Kidney (tissue), 14 donors: ENCODE results near the gene PRLR. TPM values are rescaled to one million over a fixed set of nuclear protein-coding genes. Genes with fewer than 3 reads are reported as not detected.
"Not testable (repeated sequence)": the region's sequence is repeated elsewhere in the genome, so short reads cannot be mapped to it uniquely, and the experiment has no call there.

Experiments used
- DNase-seq, 5 donors: peaks; one replicate each; pipeline ENCODE4 v3.0.0-alpha.2; 2013 to 2020
- FAIRE-seq: peaks from 2 replicates; lab custom pipeline; 2012; peaks lifted over from hg19 to GRCh38; lab: Jason Lieb, UNC
- H3K27ac ChIP-seq, 2 donors: one replicate each; pipeline ENCODE4 v1.7.0; 2013; ENCODE audit warnings: low read depth in 2 of 2, low read length in 2 of 2, inconsistent platforms in 1 of 2
- H3K27me3 ChIP-seq: one replicate; pipeline ENCODE4 v1.7.1; 2013; ENCODE audit warnings: low read length, inconsistent platforms; ENCODE audit not compliant: control insufficient read depth, insufficient read depth
- H3K36me3 ChIP-seq, 3 donors: one replicate each; pipeline versions ENCODE4 v1.7.0 to v1.7.1; 2013; ENCODE audit warnings: low read length in 3 of 3, control low read depth in 1 of 3, inconsistent platforms in 1 of 3; ENCODE audit not compliant: insufficient read depth in 3 of 3, control insufficient read depth in 2 of 3
- H3K4me1 ChIP-seq, 3 donors: one replicate each; pipeline versions ENCODE4 v1.7.0 to v1.7.1; 2013; ENCODE audit warnings: low read length in 3 of 3, inconsistent platforms in 1 of 3, low read depth in 1 of 3; ENCODE audit not compliant: control insufficient read depth in 2 of 3, insufficient read depth in 2 of 3
- H3K4me3 ChIP-seq, 3 donors: one replicate each; pipeline versions ENCODE4 v1.7.0 to v1.8.1; 2013; ENCODE audit warnings: low read length in 3 of 3, control low read depth in 1 of 3, inconsistent platforms in 1 of 3
- H3K9ac ChIP-seq, 3 donors: one replicate each; pipeline versions ENCODE4 v1.7.0 to v1.7.1; 2013; ENCODE audit warnings: low read length in 3 of 3, control low read depth in 1 of 3, inconsistent platforms in 1 of 3
- H3K9me3 ChIP-seq, 3 donors: one replicate each; pipeline versions ENCODE4 v1.7.0 to v1.7.1; 2013; ENCODE audit warnings: low read length in 3 of 3, control low read depth in 1 of 3, inconsistent platforms in 1 of 3; ENCODE audit not compliant: control insufficient read depth in 2 of 3, insufficient read depth in 1 of 3
- intact Hi-C: fragments of 100-400 bp; cut with DNase I; formaldehyde crosslinking; loops from one replicate; pipeline ENCODE4 v1.11.1; 2022
- polyA plus RNA-seq: library from polyadenylated mRNA; stranded (reverse); fragments of 350-450 nt; fragmentation: Illumina TruSeq; extraction: RNeasy Lipid Tissue Mini Kit (QIAGEN cat#74804); gene quantifications from one replicate; pipeline ENCODE4 v1.2.3, GENCODE V29; 2014; ENCODE audit warnings: low read depth, low replicate concordance; ENCODE audit not compliant: insufficient read depth
- total RNA-seq: library from RNA; stranded (reverse); fragmentation: NEBNext Ultra II Directional; extraction: Animal tissue kit (Norgen Biotek cat#: 25700); gene quantifications from one replicate; pipeline ENCODE4 v1.2.1, GENCODE V29; 2021
- TF ChIP-seq, protein P1 (sequence below): IDR thresholded peaks from 3 replicates; pipeline ENCODE4 v1.5.1; 2012; ENCODE audit warnings: mild to moderate bottlenecking, moderate library complexity, borderline replicate concordance; ENCODE audit not compliant: insufficient read depth; ENCODE audit errors: extremely low read depth
- donor health status: control.
- donor health status: control.
- donor health status: control.
- donor health status: control.
- donor health status: control.
- donor health status: DM: yes; HTN: yes; CAD: no.
- donor health status: Normal renal cell carcinoma (clear cell type).

PRLR gene
- total and polyA plus RNA-seq, 2 donors from 2014 or later, result 6.3 to 9.3 TPM

DNA sequence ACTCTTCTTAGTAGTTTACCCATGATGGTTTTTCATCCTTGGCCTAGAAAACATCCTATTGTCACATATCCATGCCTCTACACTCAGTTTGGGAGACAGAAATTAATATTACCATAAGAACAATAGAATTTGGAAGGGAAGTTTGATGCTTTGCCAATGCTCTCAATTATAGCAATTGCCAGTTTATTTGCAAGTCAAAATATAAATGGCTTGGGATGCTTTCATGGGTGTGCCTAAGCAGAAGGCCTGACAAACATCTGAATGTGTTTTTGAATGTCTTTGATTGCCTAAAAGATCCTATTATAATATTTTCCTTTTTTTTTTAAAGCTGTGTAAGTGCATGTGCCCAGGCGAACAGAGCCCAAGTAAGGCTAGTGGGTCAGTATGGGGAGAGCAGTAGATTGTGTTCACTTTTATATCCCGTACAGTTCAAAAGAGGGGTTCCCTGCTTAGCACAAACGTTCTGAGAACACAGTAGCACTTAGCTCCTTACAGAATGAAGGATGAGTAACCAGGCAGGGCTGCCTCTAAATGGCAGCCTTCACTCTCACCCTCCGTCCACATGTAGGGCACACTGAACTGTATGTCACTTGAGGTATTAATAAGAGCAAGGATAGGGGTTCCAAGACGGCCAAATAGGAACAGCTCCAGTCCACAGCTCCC, 126.5 kb downstream of the PRLR start:
- FAIRE-seq, result no peak

DNA sequence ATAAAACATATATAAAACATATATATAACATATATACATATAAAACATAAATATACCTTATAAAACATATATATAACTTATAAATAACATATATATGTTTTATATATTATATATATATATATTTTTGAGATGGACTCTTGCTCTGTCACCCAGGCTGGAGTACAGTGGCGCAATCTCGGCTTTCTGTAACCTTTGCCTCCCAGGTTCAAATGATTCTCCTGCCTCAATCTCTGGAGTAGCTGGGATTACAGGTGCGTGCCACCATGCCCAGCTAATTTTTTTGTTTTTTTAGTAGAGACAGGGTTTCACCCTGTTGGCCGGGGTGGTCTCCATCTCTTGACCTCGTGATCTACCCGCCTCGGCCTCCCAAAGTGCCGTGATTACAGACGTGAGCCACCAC, 128.6 kb downstream of the PRLR start:
- H3K27ac ChIP-seq, FAIRE-seq, DNase-seq, H3K4me3 ChIP-seq, H3K9ac ChIP-seq, H3K9me3 ChIP-seq, intact Hi-C loops, H3K36me3 ChIP-seq, H3K27me3 ChIP-seq, H3K4me1 ChIP-seq: not testable (repeated sequence)

More for the DNA sequence above, 126.5 kb downstream of the PRLR start:
- Histone ChIP-seq H3K36me3 (peaks cover 0 to 5% (median 0%) of the 10 kb centered on the region in 3 donors), H3K27me3 (no peaks in the 10 kb centered on the region), H3K4me1 (no peaks in the 10 kb centered on the region), H3K4me3 (no peak overlapping the region), H3K9me3 (no peaks in the 10 kb centered on the region), H3K9ac (no peak overlapping the region), H3K27ac (no peak overlapping the region)
- no peak for DNase-seq
- TF ChIP-seq, protein P1, sequence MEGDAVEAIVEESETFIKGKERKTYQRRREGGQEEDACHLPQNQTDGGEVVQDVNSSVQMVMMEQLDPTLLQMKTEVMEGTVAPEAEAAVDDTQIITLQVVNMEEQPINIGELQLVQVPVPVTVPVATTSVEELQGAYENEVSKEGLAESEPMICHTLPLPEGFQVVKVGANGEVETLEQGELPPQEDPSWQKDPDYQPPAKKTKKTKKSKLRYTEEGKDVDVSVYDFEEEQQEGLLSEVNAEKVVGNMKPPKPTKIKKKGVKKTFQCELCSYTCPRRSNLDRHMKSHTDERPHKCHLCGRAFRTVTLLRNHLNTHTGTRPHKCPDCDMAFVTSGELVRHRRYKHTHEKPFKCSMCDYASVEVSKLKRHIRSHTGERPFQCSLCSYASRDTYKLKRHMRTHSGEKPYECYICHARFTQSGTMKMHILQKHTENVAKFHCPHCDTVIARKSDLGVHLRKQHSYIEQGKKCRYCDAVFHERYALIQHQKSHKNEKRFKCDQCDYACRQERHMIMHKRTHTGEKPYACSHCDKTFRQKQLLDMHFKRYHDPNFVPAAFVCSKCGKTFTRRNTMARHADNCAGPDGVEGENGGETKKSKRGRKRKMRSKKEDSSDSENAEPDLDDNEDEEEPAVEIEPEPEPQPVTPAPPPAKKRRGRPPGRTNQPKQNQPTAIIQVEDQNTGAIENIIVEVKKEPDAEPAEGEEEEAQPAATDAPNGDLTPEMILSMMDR, result no peak
- intact Hi-C loops, result no loop called here

DNA sequence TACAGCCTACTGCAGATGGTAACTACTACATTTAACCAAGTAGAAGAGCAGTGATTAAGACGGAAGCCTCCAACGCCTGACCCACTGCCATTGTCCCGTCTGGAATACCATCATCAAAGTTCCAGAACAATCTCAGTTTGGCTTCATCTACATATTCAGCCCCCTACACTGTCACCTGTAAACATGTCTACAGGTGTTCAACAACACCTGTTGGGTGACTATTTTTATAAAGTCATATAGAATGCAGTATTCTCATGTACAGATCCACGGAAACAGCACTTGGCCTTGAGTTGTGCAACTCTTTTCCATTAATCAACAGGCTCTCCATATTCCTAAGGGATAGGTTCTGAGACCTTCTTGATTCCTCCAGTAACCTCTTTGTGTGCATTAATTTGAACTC, 129.3 kb downstream of the PRLR start:
- H3K9ac ChIP-seq, result no peak overlapping the region
- FAIRE-seq (no peak), DNase-seq (no peak)
- intact Hi-C loops, result no loop called here
- H3K4me3 ChIP-seq, result no peak overlapping the region
- no peaks in the 10 kb centered on the region for H3K9me3 ChIP-seq
- H3K27ac ChIP-seq, result no peak overlapping the region
- no peaks in the 10 kb centered on the region for H3K27me3 ChIP-seq
- TF ChIP-seq, protein P1, result no peak
- peaks cover 0 to 5% (median 0%) of the 10 kb centered on the region in 3 donors for H3K36me3 ChIP-seq
- no peaks in the 10 kb centered on the region for H3K4me1 ChIP-seq

DNA sequence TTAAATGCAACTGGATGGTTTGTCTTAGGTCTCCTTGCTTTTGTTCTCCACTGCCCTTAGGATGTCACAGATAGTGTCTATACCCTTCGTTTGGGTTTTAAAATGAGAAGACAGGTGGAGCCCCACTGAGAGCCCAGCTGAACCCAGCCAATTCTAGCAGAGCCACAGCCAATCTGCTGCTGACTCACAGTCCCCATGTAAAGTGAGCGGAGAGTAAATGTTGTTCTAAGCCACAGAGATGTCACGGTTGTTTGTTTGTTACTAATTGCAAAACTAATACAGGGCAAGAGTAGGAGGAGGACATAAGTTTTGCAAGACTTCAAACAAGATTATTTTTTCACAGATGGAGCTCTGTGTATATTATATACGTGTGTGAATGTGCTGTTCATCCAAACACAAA, 132.1 kb downstream of the PRLR start:
- TF ChIP-seq, protein P1, result no peak
- H3K4me1 ChIP-seq, result peaks cover 0 to 4% (median 0%) of the 10 kb centered on the region in 3 donors
- no peak overlapping the region for H3K9ac ChIP-seq
- intact Hi-C loops, result no loop called here
- no peak for DNase-seq
- no peak overlapping the region for H3K27ac ChIP-seq
- no peaks in the 10 kb centered on the region for H3K27me3 ChIP-seq
- H3K36me3 ChIP-seq, result peaks cover 0 to 5% (median 0%) of the 10 kb centered on the region in 3 donors
- H3K9me3 ChIP-seq, result no peaks in the 10 kb centered on the region
- FAIRE-seq, result no peak
- no peak overlapping the region for H3K4me3 ChIP-seq
